Measurements from ENCODE around the gene GNL3L. TPM values are rescaled to one million over a fixed set of nuclear protein-coding genes. Genes with fewer than 3 reads are reported as not detected.

Gene GNL3L, protein sequence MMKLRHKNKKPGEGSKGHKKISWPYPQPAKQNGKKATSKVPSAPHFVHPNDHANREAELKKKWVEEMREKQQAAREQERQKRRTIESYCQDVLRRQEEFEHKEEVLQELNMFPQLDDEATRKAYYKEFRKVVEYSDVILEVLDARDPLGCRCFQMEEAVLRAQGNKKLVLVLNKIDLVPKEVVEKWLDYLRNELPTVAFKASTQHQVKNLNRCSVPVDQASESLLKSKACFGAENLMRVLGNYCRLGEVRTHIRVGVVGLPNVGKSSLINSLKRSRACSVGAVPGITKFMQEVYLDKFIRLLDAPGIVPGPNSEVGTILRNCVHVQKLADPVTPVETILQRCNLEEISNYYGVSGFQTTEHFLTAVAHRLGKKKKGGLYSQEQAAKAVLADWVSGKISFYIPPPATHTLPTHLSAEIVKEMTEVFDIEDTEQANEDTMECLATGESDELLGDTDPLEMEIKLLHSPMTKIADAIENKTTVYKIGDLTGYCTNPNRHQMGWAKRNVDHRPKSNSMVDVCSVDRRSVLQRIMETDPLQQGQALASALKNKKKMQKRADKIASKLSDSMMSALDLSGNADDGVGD
- 40.2 and 41.8 TPM in 2 replicates for total RNA-seq (2014; rRNA removed; shearing (Covaris generic))

DNA sequence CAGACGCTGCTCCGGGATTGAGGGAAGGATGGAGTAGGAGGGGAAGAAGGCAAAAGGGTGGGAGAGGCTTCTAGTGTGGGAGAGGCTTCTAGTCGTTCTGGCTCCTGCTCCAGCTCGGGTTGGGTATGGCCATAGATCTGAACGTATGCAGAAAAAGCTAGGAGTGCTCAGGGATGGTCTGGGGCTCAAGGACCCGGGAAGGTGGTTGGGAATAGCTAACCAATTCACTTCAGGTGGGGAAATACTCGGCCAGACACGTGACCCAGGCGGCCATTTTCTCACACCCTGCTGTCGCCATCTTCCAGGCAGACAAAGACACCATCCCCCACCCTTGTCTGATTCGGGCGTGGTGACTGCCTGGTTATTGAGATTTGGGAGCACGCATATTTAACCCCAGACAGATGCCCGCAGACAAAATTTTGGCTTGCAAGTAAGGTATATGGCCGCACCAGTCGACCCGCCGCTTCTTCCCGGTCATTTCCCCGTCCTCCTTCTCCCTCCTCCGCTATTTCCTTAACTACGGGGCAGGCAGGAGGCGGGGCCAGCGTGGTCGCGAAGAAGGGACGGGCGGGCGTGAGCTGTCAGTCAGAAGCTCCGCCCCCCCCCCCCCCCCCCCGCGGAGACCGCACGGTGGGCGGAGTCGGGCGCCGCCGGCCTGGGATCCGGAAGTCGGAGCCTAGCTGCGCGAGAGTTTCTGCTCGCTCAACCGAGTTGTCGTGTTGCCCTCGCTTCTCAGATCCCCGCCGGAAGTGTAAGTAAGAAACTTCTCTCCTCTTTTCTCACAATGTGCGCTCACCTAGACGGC lies at the start of gene GNL3L:
TSS of gene GNL3L (plus strand) at position 668 of the 805 bp plus-strand sequence. CDS start 2,348 bp downstream, outside the sequence.

GRCh38 chrX:54495814-54496516 lies 34.1 kb upstream of the GNL3L start, which contains the start of gene FGD1:
FGD1 (minus strand) TSS chrX:54496234; CDS start chrX:54495432, 802 bp downstream.

Other genes with a start within 250 kb of the GNL3L start
- 0.08 and 0.64 TPM in 2 replicates for gene WNK3, start 172.2 kb upstream of the GNL3L start, total RNA-seq (2014; rRNA removed; shearing (Covaris generic))
- 14.6 and 16.2 TPM in 2 replicates for gene TSR2, start 89.8 kb upstream of the GNL3L start, total RNA-seq (2014; rRNA removed; shearing (Covaris generic))
- 2.9 and 3.9 TPM in 2 replicates for gene FGD1, start 34.0 kb upstream of the GNL3L start, total RNA-seq (2014; rRNA removed; shearing (Covaris generic))